ENCODE results near the gene METAP2.
"Not testable (repeated sequence)": the region's sequence is repeated elsewhere in the genome, so short reads cannot be mapped to it uniquely, and the experiment has no call there.

GRCh38 chr12:95463776-95464175 is 10.2 kb upstream of the METAP2 start:
- TF ChIP-seq CTCF (conservative IDR thresholded peaks at IDR 0.05 in 1 of 2, IDR thresholded peaks at IDR 0.05 in 1 of 2; ENCODE audit: extremely low read depth in 1 of 2, insufficient read depth in 1 of 2, low read depth in 1 of 2, low read length in 2 of 2); EZH2 (IDR thresholded peaks at IDR 0.05; ENCODE audit: borderline replicate concordance, low read length): not testable (repeated sequence)

Measured in mammary epithelial cell (primary cell).